ENCODE measurements around the gene BUB3.

The BUB3 gene

DNA sequence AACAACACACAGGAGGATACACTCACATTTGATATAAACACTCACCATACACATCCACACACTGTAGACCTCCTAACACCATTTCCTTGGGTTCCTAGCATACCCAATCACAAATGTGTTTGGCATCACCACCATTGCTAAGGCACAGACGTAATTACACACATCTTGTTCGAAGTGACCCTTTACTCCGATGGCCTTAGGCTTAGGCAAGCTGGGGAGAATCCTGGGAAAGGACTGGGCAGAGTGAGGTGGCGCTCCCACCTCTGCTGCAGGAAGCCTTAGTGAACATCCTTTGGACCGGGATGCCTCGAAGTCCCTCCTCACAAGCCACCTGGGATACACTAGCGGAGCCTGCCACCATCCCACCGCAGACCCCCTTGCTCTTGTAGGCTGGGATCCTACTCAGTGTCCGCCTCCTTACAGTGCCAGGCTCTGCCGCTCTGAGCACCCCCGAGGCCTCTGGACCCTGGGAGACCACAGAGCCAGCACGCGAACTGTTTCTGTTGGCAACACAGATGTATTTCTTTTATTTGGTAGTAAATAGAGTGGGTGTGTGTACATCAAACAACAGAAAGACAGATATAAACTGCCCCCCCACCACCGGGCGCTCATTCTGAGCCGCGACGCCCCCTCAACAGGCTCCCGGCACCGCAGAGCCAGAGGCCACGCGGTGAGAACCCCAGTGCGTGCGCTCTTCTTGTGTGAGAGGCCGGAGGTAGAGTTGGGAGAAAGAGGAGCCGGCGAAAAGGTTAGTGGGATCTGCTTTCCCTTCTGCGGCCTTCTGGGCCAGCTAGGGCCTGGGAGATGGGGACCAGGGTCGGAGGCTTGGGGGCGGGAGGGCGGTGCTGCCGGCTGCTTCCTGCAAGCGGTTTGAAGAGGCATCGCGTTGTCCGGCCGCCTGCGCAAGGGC is 12.2 kb upstream of the BUB3 start:
- no peak for DNase-seq (ENCODE audit: low read depth in 2 of 2)
- H3K4me3 ChIP-seq (replicated peaks in 1 of 2; ENCODE audit: low read depth in 2 of 2, low read length in 2 of 2) = no peak overlapping the region
- TF ChIP-seq, protein P1, sequence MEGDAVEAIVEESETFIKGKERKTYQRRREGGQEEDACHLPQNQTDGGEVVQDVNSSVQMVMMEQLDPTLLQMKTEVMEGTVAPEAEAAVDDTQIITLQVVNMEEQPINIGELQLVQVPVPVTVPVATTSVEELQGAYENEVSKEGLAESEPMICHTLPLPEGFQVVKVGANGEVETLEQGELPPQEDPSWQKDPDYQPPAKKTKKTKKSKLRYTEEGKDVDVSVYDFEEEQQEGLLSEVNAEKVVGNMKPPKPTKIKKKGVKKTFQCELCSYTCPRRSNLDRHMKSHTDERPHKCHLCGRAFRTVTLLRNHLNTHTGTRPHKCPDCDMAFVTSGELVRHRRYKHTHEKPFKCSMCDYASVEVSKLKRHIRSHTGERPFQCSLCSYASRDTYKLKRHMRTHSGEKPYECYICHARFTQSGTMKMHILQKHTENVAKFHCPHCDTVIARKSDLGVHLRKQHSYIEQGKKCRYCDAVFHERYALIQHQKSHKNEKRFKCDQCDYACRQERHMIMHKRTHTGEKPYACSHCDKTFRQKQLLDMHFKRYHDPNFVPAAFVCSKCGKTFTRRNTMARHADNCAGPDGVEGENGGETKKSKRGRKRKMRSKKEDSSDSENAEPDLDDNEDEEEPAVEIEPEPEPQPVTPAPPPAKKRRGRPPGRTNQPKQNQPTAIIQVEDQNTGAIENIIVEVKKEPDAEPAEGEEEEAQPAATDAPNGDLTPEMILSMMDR (IDR thresholded peaks at IDR 0.05; ENCODE audit: low read depth, low read length) = no peak

DNA sequence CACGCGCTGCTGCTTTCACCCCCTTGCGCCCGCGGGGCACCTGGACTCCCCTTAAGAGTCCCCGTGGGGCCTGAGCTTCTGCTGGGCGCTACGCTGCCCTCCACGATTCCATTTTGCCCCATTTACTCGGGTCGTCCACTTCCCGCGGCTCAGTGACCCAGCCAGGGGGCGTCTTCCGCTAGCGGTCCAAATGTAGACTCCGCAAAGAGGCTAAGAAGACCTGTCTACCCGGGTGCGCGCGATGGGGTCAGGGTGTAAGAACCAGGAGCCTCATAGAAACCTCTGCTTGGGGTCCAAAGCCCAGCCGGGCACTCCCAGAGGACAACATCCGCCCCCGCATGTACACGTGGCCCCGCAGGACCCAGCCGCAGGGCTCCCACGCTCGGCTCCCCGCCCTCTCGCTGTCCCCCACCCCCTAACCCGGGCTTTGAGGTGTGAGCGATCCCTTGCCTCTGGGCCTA is 11.5 kb upstream of the BUB3 start:
- H3K4me3 ChIP-seq (replicated peaks in 1 of 2; ENCODE audit: low read depth in 2 of 2, low read length in 2 of 2) = no peak overlapping the region
- TF ChIP-seq, protein P1 (IDR thresholded peaks at IDR 0.05; ENCODE audit: low read depth, low read length) = no peak
- DNase-seq (ENCODE audit: low read depth in 2 of 2) = no peak

DNA sequence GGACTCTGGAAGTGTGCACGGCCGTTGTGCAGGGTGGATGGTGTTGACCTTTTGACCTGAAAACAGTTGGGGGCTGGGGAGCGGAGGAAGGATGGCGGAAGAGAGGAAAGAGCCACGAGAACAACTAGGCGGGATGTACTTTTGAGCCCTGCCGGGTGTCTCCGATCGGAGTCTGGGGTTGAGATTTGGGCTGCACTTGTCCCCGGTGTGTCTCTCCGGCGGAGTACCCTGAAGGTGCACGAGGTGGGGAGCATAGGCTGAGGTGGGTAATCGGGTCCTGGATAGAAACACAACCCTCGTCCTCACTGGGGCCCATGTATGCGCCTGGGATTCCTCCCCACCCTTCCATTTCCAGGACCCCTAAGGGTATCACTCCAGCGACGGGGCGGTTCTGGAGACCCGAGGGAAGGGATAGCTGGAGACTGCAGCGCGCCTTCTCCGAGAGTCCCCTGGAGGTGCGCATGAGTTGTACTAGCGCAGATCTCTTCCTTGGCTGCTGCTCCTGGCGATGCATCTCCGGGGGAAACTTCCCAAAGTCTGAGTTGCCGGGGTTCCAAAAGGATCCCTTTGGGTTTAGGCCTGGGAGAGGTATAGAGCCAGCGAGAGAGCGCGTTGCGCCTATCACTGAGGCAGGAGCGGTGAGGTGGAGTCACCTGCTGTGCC is 10.9 kb upstream of the BUB3 start:
- no peak overlapping the region for H3K4me3 ChIP-seq (replicated peaks in 1 of 2; ENCODE audit: low read depth in 2 of 2, low read length in 2 of 2)
- no peak for DNase-seq (ENCODE audit: low read depth in 2 of 2)
- TF ChIP-seq, protein P1 (IDR thresholded peaks at IDR 0.05; ENCODE audit: low read depth, low read length) = no peak

DNA sequence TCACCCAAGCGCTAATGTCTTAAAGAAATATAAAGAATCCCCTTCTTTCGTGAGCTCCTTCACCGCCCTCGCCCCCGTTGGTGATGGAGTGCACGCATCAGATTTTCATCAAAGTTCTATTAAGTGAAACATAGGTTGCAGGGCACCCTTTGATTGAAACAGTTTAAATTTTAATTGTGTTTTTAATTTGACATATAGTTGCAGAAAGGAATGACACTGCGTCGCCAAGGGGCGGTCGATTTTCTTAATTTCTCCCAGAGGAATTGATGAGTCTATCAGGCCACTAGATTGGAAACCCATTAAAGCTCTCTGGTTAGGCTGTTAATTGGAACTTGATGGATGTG is 10.4 kb upstream of the BUB3 start:
- TF ChIP-seq, protein P1 (IDR thresholded peaks at IDR 0.05; ENCODE audit: low read depth, low read length) = no peak
- H3K4me3 ChIP-seq (replicated peaks in 1 of 2; ENCODE audit: low read depth in 2 of 2, low read length in 2 of 2) = no peak overlapping the region
- DNase-seq (ENCODE audit: low read depth in 2 of 2) = no peak

DNA sequence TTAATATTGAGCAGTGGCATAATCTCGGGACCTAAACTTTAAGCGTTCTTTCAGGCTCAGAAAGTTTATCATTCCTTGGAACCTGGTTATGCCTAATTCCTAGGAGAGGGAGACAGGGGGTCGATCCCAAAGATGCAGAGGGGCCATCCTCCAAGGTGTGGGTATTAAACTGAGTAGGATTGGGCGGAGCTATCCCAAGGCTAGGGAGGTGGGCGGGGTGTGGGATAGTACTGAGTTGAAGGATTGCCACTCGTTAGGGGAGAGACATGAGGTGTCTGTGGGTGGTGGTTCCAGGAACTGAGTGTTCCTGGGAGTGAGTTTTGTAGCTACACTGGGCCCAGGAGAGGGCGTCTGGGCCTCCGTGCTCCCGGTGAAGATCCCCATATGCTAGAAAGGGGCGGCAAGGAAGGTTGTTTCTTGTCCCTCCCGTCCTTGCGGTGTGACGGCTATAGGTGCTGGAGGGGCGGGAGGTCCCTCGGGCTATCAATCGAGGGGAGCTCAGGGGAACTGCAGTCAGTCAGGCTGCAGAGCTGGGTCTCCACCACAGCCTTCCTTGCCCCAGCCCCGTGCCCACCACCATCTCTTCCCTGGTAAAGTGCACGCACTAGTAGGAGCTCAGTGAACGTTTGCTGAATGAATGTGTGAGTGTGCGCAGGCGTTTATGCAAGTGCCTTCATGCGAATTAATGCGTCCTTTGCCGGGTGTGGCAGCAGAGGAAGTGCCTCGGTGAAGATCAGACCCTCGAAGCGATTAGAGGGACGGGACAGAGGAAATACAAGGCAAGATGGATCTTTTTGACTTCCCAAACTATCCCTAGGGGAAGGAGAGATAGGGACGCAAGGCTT is 9.3 kb upstream of the BUB3 start:
- no peak overlapping the region for H3K4me3 ChIP-seq (replicated peaks in 1 of 2; ENCODE audit: low read depth in 2 of 2, low read length in 2 of 2)
- TF ChIP-seq, protein P1 (IDR thresholded peaks at IDR 0.05; ENCODE audit: low read depth, low read length) = no peak
- DNase-seq (ENCODE audit: low read depth in 2 of 2) = no peak

DNA sequence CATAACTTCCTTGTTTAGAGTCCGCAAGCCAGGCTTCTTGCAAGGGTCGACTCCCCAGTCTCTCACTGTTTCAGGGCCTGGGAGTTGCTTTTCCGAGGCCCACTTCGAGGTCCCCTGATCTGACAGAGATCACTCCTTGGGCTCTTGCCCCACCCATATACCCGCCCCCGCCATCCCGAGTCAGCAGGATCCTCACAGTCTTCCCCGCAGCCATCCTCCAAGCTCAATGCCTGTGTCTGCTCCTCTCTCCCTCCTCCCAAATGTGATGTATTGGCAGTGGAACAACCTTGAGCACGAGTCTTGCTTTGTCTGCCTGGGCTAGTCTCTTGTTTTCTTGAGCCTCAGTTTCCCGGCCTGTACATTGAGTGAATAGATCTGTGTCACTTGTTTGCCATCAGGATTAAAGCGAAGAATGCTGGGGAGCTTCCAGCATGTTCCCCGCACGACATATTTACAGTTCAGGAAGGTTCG is 8.6 kb upstream of the BUB3 start:
- H3K4me3 ChIP-seq (replicated peaks in 1 of 2; ENCODE audit: low read depth in 2 of 2, low read length in 2 of 2) = no peak overlapping the region
- DNase-seq (ENCODE audit: low read depth in 2 of 2) = no peak
- TF ChIP-seq, protein P1 (IDR thresholded peaks at IDR 0.05; ENCODE audit: low read depth, low read length) = no peak
